Right atrium auricular region (tissue), 2 donors: Measurements from ENCODE around the gene CD80. TPM values are rescaled to one million over a fixed set of nuclear protein-coding genes. Genes with fewer than 3 reads are reported as not detected.

Experiments used
- DNase-seq: peaks from one replicate; pipeline ENCODE4 v3.0.0-alpha.2; 2019; ENCODE audit warnings: low spot score
- H3K27ac ChIP-seq, 2 donors: fragments of 200-600 bp; sonication (generic); 1 replicate in 1 of 2; 2 replicates in 1 of 2; pipeline ENCODE4 v1.5.1; 2016 to 2019
- H3K27me3 ChIP-seq, 2 donors: fragments of 200-600 bp; sonication (generic); one replicate each; pipeline versions ENCODE4 v1.5.1 to v1.6.0; 2017 to 2019
- H3K36me3 ChIP-seq: fragments of 200-600 bp; sonication (generic); one replicate; pipeline ENCODE4 v1.5.1; 2016
- H3K4me1 ChIP-seq, 2 donors: fragments of 200-600 bp; sonication (generic); one replicate each; pipeline versions ENCODE4 v1.5.1 to v1.6.0; 2017 to 2019
- H3K4me3 ChIP-seq, 2 donors: fragments of 200-600 bp; sonication (generic); 1 replicate in 1 of 2; 2 replicates in 1 of 2; pipeline ENCODE4 v1.5.1; 2017 to 2019; ENCODE audit warnings: mild to moderate bottlenecking in 1 of 2, moderate library complexity in 1 of 2
- H3K9me3 ChIP-seq, 2 donors: fragments of 200-600 bp; sonication (generic); one replicate each; pipeline ENCODE4 v1.5.1; 2019
- CTCF ChIP-seq, 2 donors: fragments of 200-600 bp; sonication (generic); IDR thresholded peaks; one replicate each; pipeline ENCODE4 v1.5.1; 2019; ENCODE audit warnings: antibody characterized with exemption in 2 of 2
- total RNA-seq, 2 donors: library from RNA; depleted of rRNA; stranded (reverse); fragments of >200 nt; gene quantifications; one replicate each; pipeline ENCODE4 v1.1.0, GENCODE V29; 2016

Gene CD80
- total RNA-seq, result under 1 TPM; 0.20 to 0.67 TPM

- Histone ChIP-seq H3K27me3 (no peaks in the 10 kb centered on the region), H3K27ac (no peak within 1 kb of the TSS), H3K4me3 (no peak within 1 kb of the TSS), H3K9me3 (no peaks in the 10 kb centered on the region), H3K36me3 (no peaks in the 10 kb centered on the region), H3K4me1 (peaks cover 0 to 6% of the 10 kb centered on the region in 2 donors)
- DNase-seq, result peak; percentile 72
- peak in 1 of 2 donors; percentile 51 for TF ChIP-seq CTCF (IDR thresholded peaks at IDR 0.05)
Measured at GRCh38 chr3:119559441-119559963, at the start of gene CD80. Gene CD80, minus strand, starts transcription at chr3:119559614. Its CDS starts 1,886 bp downstream, at chr3:119557728.

- Histone ChIP-seq H3K27me3 (no peaks in the 10 kb centered on the region), H3K4me1 (no peaks in the 10 kb centered on the region), H3K9me3 (no peaks in the 10 kb centered on the region), H3K27ac (no peak overlapping the region), H3K36me3 (no peaks in the 10 kb centered on the region), H3K4me3 (no peak overlapping the region)
- DNase-seq, result no peak
- no peak for TF ChIP-seq CTCF (IDR thresholded peaks at IDR 0.05)
Measured at GRCh38 chr3:119608405-119609000, 49.1 kb upstream of the CD80 start.

GRCh38 chr3:119604878-119605277 is 45.5 kb upstream of the CD80 start:
- Histone ChIP-seq H3K36me3 (no peaks in the 10 kb centered on the region), H3K4me1 (peaks cover 0 to 24% of the 10 kb centered on the region in 2 donors), H3K27ac (no peak overlapping the region), H3K9me3 (no peaks in the 10 kb centered on the region), H3K4me3 (no peak overlapping the region), H3K27me3 (no peaks in the 10 kb centered on the region)
- no peak for TF ChIP-seq CTCF (IDR thresholded peaks at IDR 0.05)
- DNase-seq, result no peak

GRCh38 chr3:119602676-119603075 is 43.3 kb upstream of the CD80 start:
- no peaks in the 10 kb centered on the region for H3K9me3 ChIP-seq
- no peaks in the 10 kb centered on the region for H3K36me3 ChIP-seq
- H3K27me3 ChIP-seq, result no peaks in the 10 kb centered on the region
- TF ChIP-seq CTCF (IDR thresholded peaks at IDR 0.05), result no peak
- H3K27ac ChIP-seq, result no peak overlapping the region
- H3K4me3 ChIP-seq, result no peak overlapping the region
- no peak for DNase-seq
- H3K4me1 ChIP-seq, result peaks cover 0 to 46% of the 10 kb centered on the region in 2 donors

- TF ChIP-seq CTCF (IDR thresholded peaks at IDR 0.05), result no peak
- no peaks in the 10 kb centered on the region for H3K27me3 ChIP-seq
- H3K9me3 ChIP-seq, result no peaks in the 10 kb centered on the region
- DNase-seq, result no peak
- no peak overlapping the region for H3K4me3 ChIP-seq
- peaks cover 0 to 60% of the 10 kb centered on the region in 2 donors for H3K4me1 ChIP-seq
- H3K36me3 ChIP-seq, result no peaks in the 10 kb centered on the region
- peak overlapping the region; percentile 56 to 81 for H3K27ac ChIP-seq
Measured at GRCh38 chr3:119601154-119601553, 41.7 kb upstream of the CD80 start.

GRCh38 chr3:119600732-119601131 is 41.3 kb upstream of the CD80 start:
- Histone ChIP-seq H3K27me3 (no peaks in the 10 kb centered on the region), H3K36me3 (no peaks in the 10 kb centered on the region), H3K27ac (peak overlapping the region; percentile 56 to 81), H3K4me1 (peaks cover 0 to 64% of the 10 kb centered on the region in 2 donors), H3K4me3 (no peak overlapping the region), H3K9me3 (no peaks in the 10 kb centered on the region)
- no peak for DNase-seq
- TF ChIP-seq CTCF (IDR thresholded peaks at IDR 0.05), result peak; percentile 45 to 72
